Measurements from ENCODE around the gene ADD1.
"Not testable (repeated sequence)": the region's sequence is repeated elsewhere in the genome, so short reads cannot be mapped to it uniquely, and the experiment has no call there.

Gene ADD1

GRCh38 chr4:2922453-2923101 lies 78.9 kb downstream of the ADD1 start:
- not testable (repeated sequence) for DNase-seq (ENCODE audit: low read depth)

GRCh38 chr4:2923141-2923551 lies 79.5 kb downstream of the ADD1 start:
- DNase-seq (ENCODE audit: low read depth) = no peak

DNA sequence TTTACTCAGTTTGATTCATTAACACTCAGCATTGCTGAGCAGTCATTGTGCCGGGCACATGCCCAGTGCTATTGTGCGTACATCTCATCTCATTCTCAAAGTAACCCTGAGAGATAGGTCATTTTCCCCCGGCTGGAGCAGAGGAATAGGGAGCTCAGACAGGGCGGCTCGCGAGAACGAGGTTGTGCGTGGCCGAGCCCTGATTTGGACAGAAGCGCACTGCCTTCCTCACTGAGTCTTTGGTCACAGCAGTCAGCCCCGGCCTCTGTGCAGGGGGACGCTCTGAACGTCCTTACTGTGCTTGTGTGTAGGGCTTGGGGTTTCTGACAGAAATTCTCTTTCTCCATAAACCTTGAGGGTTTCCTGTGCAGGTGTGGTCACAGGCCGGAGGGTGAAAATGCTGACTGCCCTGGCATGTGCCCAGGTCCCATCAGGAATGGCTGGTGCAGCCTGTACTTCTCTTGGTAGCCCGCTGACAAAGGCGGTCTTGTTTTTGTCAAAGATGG lies 80.1 kb downstream of the ADD1 start:
- no peak for DNase-seq (ENCODE audit: low read depth)

DNA sequence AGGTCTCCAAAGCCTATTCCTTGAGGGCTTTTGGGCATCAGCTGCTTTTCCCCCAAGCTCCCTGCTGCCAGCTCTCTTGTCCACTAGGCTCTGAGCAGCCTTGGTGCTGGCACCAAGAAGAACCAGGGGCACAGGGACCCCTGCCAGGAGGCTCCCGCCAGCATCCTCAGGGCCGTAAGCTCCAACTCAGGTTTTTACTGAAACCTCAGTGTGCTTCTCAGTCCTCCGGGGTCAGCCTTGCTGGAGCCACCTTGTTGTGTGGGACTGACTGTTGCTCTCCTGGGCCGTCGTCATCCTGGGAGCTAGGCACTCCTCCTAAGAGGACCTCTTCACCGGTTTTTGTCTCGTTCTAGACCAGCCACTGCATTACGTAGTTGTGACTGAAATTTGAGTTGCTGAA lies 80.6 kb downstream of the ADD1 start:
- no peak for DNase-seq (ENCODE audit: low read depth)

- DNase-seq (ENCODE audit: low read depth) = no peak
These were observed 81.2 kb downstream of the ADD1 start for GRCh38 chr4:2924765-2925301.

DNA sequence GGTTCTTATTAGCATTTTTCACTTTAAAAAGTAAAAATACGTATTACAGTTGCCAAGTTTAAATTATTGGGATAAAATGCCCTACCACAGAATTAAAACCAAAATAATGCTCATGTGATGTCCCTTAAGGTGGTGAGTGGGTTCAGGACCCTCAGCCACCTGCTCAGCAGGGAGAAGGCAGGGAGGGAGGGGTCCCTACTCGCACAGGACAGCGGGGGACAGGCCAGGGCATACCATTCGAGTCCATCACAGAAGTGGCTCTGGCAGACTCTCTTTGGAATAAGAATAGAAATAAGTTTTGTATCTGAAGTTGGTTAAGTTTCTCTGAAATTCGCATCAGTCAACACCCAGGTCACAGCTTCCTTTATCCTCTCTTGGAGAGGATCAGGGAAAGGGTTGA lies 81.9 kb downstream of the ADD1 start:
- DNase-seq (ENCODE audit: low read depth) = no peak

- no peak for DNase-seq (ENCODE audit: low read depth)
These were observed 82.6 kb downstream of the ADD1 start for GRCh38 chr4:2925931-2926860.

GRCh38 chr4:2927016-2927695 lies 83.5 kb downstream of the ADD1 start:
- no peak for DNase-seq (ENCODE audit: low read depth)

DNA sequence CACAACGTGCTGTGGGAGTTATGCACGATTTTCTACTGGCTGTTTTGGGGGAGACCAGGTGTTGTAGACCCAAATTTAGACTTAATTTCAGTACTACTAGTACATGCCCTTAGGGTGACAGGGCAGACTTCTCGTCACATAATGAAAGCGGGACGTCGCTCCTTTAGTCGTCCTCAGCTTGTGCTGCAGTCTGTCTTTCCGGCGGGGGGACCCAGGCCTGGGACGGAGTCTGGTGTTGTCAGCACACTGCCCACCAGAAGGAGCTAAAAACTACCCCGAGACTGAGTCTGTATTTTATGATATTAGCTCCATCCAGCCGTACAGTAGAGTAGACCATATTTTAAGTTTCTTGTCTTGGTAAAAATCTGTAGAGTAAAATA lies 84.0 kb downstream of the ADD1 start:
- no peak for DNase-seq (ENCODE audit: low read depth)

GRCh38 chr4:2928242-2929176 lies 84.9 kb downstream of the ADD1 start:
- no peak for DNase-seq (ENCODE audit: low read depth)

- no peak for DNase-seq (ENCODE audit: low read depth)
These were observed 85.8 kb downstream of the ADD1 start for GRCh38 chr4:2929469-2929868.

GRCh38 chr4:2930135-2930757 lies 86.6 kb downstream of the ADD1 start:
- no peak for DNase-seq (ENCODE audit: low read depth)

DNA sequence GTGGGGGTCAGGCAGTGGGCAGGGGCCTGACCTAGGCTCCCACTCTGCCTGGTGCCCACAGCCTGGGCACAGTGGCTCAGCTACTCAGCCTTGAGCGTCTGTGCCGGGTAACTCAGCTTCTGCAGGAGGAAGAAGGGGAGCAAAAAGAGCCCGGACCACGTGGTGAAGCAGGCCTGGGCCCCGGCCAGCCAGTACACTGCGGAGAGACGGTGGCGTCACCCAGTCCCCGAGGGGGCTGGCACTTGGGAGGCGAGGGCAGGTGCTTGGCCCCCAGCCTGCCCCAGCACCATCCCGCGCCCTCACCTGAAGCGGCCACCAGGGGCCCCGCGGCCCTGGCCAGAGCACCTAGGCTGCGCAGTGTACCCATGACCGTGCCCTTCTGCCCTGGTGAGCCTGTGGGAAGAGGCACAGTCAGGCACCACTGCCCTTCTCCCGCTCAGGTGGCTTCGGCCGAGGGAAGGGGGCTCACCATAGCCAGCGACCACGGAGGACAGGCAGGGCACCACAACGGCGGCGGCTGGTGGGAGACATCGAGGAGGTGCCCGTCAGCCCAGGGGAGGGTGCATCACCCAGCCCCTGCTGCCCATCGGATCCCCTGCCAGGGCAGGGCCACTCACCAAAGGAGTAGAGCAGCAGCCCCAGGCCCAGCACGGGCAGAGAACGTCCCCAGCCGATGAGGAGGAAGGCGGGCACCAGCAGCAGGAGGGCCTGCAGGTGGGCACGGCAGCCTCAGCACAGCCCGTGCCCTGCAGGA lies 87.3 kb downstream of the ADD1 start:
- no peak for DNase-seq (ENCODE audit: low read depth)

- DNase-seq (ENCODE audit: low read depth) = peak; percentile 32
These were observed 88.1 kb downstream of the ADD1 start for GRCh38 chr4:2931512-2932301.

- no peak for DNase-seq (ENCODE audit: low read depth)
These were observed 88.8 kb downstream of the ADD1 start for GRCh38 chr4:2932321-2932950.

- DNase-seq (ENCODE audit: low read depth) = no peak
These were observed 89.4 kb downstream of the ADD1 start for GRCh38 chr4:2932951-2933565.

DNA sequence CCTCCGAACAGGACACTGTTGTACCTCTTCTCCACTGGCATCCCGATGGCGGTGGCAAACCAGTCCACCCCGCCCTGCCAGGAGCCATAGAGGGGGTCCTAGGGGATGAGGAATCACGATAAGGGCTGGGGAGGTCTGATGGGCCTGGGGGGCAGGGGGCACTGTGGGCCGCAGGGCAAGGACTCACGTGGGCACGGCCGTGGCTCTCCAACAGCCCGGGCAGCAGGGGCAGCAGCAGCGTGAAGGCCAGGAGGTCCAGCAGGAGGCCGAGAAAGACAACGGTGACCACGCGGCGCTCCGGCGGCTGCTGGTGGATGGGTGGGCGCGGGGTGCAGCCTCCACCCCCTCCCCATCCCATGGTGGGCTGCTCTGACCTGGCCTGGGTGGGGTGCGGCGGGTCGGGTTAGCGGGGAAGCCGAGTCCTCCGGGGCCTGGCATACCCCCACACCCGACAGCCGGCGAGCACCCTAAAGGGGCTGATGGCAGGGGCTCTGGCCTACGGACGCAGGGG lies 90.0 kb downstream of the ADD1 start:
- no peak for DNase-seq (ENCODE audit: low read depth)

Measured in activated T-helper 1 cell treated with Interleukin-2 at 50 U/mL for 16 hours (primary cell).